ENCODE data around the gene TRPV5.
A peak's percentile ranks its signal among the peaks of the same experiment; 100 is the strongest.

The TRPV5 gene

GRCh38 chr7:142933092-142933475 is 462 bp downstream of the TRPV5 start:
- no peak for TF ChIP-seq CTCF (IDR thresholded peaks at IDR 0.05; ENCODE audit: borderline replicate concordance, insufficient read depth, low read depth, low read length)
- no peak overlapping the region for H3K4me3 ChIP-seq (ENCODE audit: low read depth, low read length)

- no peak overlapping the region for H3K4me3 ChIP-seq (ENCODE audit: low read depth, low read length)
- TF ChIP-seq CTCF (IDR thresholded peaks at IDR 0.05; ENCODE audit: borderline replicate concordance, insufficient read depth, low read depth, low read length) = no peak
Observed at GRCh38 chr7:142932386-142933091, 1.0 kb downstream of the TRPV5 start.

- no peak for TF ChIP-seq CTCF (IDR thresholded peaks at IDR 0.05; ENCODE audit: borderline replicate concordance, insufficient read depth, low read depth, low read length)
- no peak overlapping the region for H3K4me3 ChIP-seq (ENCODE audit: low read depth, low read length)
Observed at GRCh38 chr7:142930126-142930730, 3.3 kb downstream of the TRPV5 start.

- H3K4me3 ChIP-seq (ENCODE audit: low read depth, low read length) = no peak overlapping the region
- TF ChIP-seq CTCF (IDR thresholded peaks at IDR 0.05; ENCODE audit: borderline replicate concordance, insufficient read depth, low read depth, low read length) = no peak
Observed at GRCh38 chr7:142927949-142928348, 5.6 kb downstream of the TRPV5 start.

- H3K4me3 ChIP-seq (ENCODE audit: low read depth, low read length) = no peak overlapping the region
- TF ChIP-seq CTCF (IDR thresholded peaks at IDR 0.05; ENCODE audit: borderline replicate concordance, insufficient read depth, low read depth, low read length) = no peak
Observed at GRCh38 chr7:142927085-142927745, 6.3 kb downstream of the TRPV5 start.

GRCh38 chr7:142925413-142925812 is 8.1 kb downstream of the TRPV5 start:
- no peak overlapping the region for H3K4me3 ChIP-seq (ENCODE audit: low read depth, low read length)
- TF ChIP-seq CTCF (IDR thresholded peaks at IDR 0.05; ENCODE audit: borderline replicate concordance, insufficient read depth, low read depth, low read length) = peak; percentile 37; the same call in 1 of the 2 replicates

Data from GM12875 (cell line).